NCI-H748 treated with DMSO at 0.1 percent for 48 hours (cell line): Measurements from ENCODE around the gene KIF21A.
A peak's percentile ranks its signal among the peaks of the same experiment; 100 is the strongest.
"Not testable (repeated sequence)": the region's sequence is repeated elsewhere in the genome, so short reads cannot be mapped to it uniquely, and the experiment has no call there.

Source experiments
- DNase-seq: peaks from one replicate; lab custom pipeline; 2025; lab: John Stamatoyannopoulos, UW

KIF21A gene

GRCh38 chr12:39348523-39348922 lies 94.4 kb downstream of the KIF21A start:
- no peak for DNase-seq

- no peak for DNase-seq
These were observed 98.0 kb downstream of the KIF21A start for GRCh38 chr12:39344926-39345325.

DNA sequence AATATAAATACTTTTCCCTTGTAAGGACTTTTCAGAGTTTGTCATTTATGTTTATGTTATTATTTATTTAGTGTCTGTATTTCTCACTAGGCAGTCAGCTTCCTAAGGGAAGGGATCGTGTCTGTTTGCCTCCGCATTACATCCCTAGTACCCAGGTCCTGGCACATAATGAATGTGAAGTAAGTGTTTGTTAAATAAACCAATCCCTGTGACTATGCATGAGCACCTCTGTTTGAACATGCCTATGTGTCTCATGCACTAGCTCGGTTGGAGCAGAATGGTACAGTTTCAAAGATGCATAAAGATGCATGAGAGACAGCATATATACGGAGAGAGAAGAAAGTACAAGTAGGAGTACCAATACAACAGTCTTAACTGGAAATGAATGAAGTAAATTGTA lies 99.3 kb downstream of the KIF21A start:
- DNase-seq, result no peak

DNA sequence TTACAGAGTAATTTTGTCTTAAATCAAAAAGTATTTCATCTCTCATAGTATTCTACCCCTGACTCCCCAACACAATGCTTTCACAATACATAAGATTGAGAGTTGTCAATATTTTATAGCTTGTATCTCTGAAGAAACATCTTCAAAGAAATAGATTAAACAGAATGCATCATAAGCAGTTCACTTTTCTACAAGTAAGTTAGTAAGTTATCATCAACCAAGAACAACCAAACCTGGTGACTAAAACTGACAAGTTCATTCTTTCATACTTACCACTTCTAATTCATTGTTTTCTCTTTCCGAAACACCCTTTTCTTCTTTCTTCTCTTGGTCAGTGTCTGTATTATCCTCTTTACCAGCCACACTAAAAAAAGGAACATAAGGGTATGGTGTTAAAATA lies 101.2 kb downstream of the KIF21A start:
- no peak for DNase-seq

- DNase-seq, result no peak
These were observed 101.7 kb downstream of the KIF21A start for GRCh38 chr12:39341179-39341578.

DNA sequence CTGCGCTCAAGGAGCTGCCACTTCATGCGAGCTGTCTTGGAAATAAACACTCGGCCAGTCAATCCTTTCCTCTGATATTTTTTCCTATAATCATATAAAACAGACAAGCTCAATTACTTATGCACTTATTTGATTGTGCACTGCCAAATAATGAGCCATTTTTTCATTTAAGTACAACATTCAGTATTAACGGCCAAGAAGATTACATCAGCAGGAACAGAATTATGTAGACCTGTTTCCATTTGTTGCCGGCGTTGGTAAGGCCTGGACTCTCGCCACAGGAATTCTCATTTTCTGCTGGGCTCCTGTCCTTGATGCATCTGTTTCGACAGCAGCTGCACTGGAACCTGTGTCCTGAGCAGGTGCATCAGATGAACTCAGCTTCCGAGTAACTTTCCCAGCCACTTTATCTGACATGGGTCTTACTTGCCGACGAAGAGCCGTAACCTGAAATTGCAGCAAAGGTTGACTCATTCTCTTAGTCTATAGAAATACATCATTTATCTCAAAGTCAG lies 110.2 kb downstream of the KIF21A start:
- no peak for DNase-seq

- no peak for DNase-seq
These were observed 111.2 kb downstream of the KIF21A start for GRCh38 chr12:39331539-39332261.

GRCh38 chr12:39329876-39330275 lies 113.0 kb downstream of the KIF21A start:
- DNase-seq, result no peak

DNA sequence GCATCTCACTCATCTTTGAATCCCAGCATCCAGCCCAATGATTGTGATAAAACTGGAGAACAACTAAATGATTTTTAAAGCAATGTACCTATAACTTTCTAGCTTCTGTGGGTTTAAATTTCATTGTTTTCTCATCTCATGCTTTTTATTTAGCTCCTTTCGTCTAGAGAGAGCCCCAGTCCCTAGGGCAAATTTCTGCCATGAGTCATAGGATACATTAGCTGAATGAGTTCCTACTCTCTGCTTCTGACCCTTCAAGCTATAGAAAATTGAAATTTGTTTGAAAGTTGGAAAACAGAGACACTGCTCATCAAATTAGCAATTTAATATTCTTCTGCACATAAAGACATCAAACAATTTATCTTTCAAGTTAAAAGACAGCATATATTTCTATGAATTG lies 113.9 kb downstream of the KIF21A start:
- no peak for DNase-seq

GRCh38 chr12:39327965-39328364 lies 115.0 kb downstream of the KIF21A start:
- no peak for DNase-seq

DNA sequence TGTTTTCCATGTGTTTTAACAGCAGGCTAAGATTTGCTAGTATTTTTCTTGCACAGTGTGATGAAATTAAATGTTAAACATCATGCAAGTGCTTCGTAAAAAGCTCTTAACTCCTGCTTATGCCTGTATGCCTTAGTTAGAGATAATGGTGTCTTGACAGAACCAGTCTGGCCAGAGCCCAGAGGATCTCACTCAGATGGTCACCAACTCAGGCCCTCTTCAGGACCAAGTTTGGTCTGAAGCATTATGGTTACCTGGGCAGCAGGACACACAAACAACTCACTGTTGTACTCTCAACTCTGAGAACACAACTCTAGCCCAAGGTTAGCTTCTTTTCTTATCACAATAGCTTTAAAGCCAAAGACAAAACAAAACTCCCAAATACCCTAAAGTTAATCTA lies 115.4 kb downstream of the KIF21A start:
- no peak for DNase-seq

DNA sequence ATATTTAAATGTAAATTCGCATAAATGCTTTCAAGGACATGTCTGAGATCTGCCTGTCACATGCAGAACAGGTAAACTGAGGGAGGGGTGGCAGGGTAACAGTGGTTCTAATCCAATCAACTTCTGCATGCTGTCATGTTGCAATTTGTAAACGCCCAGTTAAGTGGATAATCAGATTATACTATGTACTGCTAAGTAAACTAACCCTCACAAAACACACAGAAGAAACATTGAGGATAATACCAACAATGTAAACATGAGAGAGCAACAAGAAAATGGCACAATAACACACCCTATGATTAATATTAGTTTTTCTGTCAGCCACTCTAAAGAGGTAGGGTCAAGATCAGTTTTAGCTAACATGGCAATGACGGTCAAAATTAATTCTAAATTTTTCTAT lies 123.7 kb downstream of the KIF21A start:
- peak; percentile 18 for DNase-seq

DNA sequence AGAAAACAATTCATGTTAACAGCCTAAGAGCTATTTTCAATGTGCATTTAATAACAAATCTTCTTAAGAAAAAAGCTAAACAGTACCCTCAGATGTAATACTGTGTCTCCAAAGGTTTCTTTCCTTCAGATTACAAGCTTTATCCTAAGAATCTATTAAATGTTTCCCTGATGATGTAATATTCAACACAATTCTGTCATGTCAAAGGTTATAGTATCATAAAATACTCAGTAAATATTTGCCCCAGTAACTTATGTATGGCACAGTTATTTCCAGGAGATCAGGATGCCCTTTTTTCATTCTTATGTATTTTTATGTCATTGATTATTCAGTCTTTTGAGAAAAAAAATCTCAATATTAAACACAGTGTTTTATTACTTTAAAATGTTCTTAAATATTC lies 128.4 kb downstream of the KIF21A start:
- DNase-seq, result no peak

GRCh38 chr12:39309516-39309915 lies 133.4 kb downstream of the KIF21A start:
- no peak for DNase-seq

DNA sequence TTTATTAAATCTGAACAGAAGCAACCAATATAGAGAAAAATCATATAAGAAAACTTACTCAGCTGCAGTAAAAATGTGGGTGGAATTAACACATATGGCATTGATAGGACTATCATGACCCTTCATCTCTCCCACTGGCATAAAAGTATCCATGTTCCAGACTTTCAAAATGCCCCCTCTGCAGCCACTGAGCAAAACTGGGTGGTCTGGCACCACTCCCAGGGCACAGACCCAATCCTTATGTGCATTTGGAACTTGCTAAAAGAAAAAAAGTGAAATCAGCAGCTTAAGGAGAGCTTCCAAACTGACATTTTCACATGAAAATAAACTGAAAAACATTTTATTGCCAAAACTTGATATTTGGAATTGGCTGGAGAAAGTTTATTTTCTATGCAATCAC lies 141.5 kb downstream of the KIF21A start:
- no peak for DNase-seq

DNA sequence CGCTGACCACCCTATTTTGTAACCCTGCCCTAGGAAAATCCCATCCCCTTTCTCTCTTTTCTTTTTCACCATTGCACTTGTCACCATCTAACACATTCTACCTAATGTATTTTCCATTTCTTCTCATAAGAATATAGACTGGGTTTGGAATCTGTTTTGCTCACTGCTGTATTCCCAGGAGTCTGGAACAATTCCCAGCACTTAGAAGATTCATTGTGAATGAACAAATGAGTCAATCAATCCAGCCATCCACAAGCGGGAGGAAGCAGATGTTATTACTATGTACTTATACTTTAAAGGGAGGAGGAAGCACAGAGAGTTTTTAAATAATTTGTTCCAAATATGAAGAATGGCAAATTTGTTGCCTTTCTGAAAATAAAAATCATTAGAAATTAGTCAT lies 142.1 kb downstream of the KIF21A start:
- no peak for DNase-seq

DNA sequence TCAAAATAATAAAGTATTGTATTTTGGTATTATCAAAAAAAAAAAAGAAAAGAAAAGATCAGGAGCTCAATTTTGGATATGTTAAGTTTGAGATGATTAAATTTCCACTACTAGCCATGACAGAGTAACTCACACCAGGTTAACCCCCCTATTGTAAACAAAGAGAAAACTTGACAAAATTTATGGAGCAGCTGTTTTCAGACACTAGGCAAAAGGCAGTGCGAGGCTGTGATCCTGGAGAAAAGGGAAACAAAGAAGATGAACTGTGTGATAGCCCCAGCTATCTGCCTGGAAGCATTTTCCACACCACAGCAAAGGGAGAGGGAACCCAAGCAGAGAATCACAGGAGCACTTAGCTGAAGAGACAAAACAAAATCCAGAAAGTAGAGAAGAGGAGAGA lies 145.0 kb downstream of the KIF21A start:
- no peak for DNase-seq

DNA sequence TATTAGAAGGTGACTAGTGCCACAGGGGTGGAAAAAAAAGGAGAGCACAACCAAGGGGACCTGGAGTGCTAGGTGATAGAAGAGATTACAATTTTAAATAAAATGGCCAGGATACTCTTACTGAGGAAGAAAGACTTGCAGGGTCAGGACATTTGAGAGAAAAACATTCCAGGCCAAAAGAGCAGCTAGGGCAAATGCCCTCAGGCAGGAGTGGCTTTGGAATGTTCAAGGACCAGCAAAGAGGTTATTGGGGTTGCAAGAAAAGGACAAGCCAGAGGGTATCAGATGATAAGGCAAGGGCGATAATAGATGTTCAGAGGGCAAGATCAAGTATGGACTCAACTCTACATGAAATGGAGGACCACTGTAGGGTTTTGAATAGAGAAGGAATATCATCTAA lies 146.4 kb downstream of the KIF21A start:
- DNase-seq, result no peak

DNA sequence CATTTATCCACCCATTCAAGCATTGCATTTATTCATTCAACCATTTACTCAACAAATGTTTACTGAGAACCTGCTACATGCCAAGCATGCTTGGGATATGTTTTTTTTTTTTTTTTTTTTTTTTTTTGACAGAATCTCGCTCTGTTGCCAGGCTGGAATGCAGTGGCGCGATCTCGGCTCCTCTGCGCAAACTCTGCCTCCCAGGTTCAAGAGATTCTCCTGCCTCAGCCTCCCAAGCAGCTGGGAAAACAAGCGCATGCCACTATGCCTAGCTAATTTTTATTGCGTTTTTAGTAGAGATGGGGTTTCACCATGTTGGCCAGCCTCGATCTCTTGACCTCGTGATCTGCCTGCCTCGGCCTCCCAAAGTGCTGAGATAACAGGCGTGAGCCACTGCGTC lies 147.3 kb downstream of the KIF21A start:
- DNase-seq, result not testable (repeated sequence)

DNA sequence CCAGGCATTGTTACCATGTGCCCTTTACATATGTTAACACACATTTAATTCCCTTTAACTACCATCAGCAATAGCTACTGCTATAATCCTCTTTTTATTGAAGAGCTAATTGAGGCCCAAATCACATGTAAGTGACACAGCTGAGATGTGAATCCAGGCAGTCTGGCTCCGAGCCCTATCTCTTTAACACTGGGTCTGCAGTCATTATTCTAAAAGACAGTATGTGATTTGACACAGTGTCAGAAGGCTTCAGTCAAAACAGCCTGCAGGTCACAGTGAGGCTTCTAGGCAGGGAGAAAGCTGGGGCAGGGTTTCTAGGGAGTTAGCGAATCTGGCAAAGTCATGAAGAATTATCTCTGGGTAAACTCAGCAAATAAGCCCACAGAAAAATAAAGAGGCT lies 148.2 kb downstream of the KIF21A start:
- no peak for DNase-seq

DNA sequence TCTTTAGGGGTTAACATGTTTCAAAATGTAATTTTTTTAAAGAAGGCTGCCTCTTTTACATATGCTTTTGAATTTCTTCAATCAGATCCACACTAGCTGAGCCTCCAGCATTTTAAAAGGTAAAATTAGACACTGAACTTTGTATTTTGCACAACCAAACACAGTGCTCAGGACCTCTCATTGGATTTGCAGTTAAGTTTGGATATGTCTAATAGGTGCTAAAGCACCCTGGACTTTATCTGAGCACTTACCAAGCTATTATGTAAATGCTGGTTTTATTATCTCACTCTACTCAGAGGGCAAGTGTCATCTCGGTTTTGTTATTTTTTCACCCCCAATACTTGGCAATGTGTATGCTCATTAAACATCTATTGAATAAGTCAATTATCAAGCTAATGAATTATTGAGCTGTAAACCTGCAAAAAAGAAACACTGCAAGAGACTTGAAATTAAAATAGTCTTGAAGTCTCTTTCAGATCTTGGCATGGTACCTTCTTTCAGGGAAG lies 150.7 kb downstream of the KIF21A start:
- no peak for DNase-seq

DNA sequence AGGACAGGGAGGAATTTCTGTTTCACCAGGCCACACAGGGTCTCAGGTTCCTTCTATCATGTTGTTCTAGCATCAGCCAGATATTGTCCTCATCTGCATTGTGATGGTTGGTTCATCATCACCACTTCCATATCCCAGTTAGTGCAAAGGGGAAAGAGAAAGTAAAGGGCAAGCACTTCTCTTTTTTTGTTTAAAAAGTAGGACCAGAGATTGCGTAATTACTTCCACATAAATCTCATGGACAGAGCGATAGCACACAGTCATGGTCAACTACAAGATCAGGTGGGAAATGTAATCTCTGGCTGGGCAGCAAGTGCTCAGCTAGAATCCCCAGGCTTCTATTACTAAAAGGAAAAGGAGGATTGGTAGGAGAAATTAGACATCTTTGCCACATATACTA lies 155.1 kb downstream of the KIF21A start:
- no peak for DNase-seq

GRCh38 chr12:39287409-39287808 lies 155.5 kb downstream of the KIF21A start:
- no peak for DNase-seq

DNA sequence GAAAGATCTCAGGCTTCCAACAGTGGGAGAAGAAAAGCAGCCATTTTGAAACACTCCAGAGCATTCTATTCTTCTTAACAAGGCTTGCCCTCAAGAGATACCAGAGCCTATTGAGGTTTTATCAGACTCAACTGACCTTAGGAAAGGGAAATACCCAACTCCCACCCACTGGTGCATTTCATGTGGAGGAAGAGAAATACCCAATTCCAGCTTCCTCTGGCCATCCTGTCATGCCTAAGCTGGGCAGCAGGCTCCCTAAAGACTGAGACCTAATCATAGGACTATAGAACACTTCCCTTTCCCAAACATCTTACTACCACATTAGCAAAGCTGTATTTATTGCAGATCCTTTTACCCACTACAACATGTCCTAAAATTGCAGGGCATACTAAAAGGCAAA lies 164.5 kb downstream of the KIF21A start:
- no peak for DNase-seq
